NCI-H128 (cell line): ENCODE data around the gene FKBP1B.
"Not testable (repeated sequence)": the region's sequence is repeated elsewhere in the genome, so short reads cannot be mapped to it uniquely, and the experiment has no call there.

ENCODE experiments used
- DNase-seq: peaks from one replicate; lab custom pipeline; 2025; ENCODE audit not compliant: unreplicated experiment; lab: John Stamatoyannopoulos, UW

FKBP1B gene

DNA sequence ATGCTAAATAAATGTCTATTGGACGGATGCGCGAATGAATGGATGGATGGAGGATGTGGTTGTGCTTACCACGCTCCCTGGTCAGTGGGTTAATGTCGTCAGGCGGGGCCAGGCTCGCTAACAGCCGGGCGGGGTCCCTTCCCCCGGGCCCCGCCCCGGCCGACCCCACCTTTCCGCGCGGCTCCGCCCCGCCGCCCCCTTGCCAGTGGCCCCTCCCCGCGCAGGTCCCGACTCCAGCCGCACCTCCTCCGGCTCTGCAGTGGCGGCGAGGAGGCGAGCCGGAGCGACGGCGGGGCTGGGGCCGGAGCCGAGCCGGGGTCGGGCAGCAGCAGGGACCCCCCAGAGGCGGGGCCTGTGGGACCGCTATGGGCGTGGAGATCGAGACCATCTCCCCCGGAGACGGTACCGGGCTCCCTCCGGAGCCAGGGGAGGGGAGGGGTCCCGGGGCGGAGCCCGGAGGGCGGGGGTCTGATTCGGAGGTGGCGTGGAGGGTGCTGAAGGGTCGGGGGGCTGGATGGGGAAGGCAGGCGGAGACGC is at the start of gene FKBP1B:
TSS of gene FKBP1B (plus strand) at position 257 of the 537 bp plus-strand sequence. CDS start at position 366, 109 bp downstream.
- DNase-seq: peak; percentile 28

DNA sequence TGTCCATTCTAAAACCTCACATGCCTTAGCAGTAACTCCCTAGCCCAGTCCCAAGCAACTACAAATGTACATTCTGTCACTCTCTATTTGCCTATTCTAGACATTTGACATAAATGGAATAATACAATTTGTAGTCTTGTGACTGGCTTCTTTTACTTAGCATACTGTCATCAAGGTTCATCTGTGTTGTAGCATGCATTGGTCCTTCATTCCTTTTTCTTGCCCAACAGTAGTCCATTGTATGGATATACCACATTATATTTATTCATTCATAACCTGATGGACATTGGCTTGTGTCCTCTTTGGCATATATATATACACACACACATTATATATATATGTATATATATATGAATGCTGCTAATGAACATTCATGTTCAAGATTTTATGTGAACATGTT is 41.8 kb upstream of the FKBP1B start:
- DNase-seq: no peak

DNA sequence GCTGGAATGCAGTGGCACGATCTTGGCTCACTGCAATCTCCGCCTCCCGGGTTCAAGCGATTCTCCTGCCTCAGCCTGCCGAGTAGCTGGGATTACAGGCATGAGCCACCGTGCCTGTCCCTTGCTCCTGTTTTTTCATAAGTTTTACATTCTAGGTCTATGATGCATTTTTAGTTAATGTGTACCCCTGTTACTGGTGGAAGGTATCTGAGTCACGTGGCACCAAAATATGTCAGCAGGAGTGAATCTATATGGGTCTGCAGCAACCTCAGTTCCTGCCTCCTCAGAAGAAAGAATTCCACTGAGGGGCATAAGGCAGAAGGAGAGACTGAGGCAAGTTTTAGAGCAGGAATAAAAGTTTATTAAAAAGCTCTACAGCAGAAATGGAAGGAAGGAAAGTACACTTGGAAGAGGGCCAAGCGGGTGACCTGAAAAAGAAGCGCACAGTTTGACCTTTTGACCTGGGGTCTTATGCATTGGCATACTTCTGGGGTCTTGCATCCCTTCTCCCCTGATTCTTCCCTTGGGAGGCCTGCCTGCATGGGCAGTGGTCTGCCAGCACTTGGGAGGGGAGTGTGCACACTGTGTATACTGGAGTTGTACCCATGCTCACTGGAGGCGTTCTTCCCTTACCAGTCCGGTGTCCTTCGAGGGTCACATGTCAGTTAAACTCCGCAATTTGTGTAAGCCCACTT is 40.7 kb upstream of the FKBP1B start:
- DNase-seq: no peak

DNA sequence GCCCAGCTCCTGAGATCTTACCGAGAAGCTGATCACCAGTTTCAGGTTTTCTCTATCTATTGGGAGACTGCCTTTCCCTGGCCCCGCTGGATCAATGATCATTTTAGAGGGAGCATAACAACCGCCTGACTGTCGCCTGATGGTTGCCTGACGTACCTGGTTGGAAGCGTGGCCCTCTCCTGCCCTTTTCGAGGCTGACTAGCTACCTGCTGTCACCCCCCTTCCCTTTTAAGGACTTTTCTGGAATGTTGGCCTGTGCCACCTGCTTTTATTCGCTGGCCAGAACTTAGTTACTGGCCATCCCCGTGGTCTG is 40.2 kb upstream of the FKBP1B start:
- DNase-seq: no peak

DNA sequence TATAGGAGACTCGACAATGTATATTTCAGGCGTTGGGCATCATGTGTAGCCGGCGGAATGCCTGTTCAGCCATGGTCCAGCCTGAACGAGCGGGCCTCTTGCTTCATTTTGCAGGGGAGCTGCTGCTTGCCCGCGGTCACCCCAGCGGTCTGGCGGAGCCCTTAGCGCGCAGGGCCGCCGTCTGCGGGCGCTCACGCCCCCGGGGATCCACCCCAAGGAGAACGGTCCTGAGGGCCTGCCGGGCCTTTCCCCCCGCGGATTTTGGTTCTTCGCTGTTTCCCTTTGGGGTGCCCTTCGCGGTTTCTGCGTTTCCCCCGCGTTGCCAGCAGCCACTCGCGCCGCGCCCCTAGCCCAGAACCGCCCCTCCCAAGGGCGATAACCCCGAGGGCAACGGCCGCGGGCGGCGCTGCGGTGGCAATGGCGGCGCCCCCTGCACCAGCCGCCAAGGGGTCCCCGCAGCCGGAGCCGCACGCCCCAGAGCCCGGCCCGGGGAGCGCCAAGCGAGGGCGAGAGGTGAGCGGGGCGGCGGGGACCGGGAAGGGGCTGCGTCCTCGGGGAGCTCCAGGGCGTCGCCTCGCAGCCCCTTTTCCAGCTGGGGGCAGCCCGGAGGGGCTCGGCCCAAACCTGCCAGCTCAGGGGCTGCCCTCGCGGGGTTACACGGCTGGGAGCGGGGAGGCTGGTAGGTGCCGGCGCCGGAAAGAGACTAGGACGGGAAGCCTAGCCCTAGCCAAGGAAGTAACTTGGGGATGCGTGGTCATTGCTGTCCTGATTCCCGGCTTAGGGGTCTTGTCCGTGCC is 39.7 kb upstream of the FKBP1B start, which contains the start of gene MFSD2B:
TSS of gene MFSD2B (plus strand) at position 406 of the 797 bp plus-strand sequence. CDS start at position 418, 12 bp downstream.
- DNase-seq: no peak

DNA sequence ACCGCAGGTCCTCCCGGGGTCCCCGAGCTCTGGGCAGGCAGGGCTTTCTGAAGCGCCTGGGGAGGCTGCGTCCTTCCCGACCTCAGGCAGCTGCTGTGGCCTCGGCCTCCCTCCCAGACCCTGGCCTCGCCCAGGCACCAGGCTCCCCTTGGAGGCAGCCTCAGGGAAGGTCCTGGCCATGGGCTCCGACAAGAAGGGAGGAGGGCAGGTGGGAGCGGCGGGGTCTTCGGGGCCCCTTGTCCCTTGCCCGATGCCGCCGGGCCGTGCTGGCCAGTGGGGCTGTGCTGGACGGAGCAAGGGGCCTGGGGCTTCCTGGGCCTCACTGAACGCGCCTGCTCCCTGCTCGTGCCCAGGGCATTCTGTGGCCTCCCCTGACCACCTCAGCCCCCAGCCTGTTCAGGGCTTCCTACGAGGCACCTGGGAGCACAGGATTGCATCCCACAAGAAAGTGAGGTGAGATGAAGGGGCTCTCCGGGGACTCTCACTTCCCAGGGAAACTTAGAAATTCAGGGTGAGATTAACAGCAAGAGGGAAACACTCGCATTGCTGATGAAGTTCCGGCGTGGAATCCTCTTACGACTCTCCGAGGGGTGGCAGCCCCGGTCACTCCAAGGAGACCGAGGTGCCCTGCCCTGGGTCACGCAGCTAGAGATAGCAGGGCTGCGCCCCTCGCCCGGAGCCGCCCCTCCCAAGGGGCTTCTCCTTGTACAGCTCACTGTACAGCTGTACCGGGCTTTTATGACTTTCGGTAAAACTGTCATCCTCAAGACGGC is 38.9 kb upstream of the FKBP1B start:
- DNase-seq: no peak

DNA sequence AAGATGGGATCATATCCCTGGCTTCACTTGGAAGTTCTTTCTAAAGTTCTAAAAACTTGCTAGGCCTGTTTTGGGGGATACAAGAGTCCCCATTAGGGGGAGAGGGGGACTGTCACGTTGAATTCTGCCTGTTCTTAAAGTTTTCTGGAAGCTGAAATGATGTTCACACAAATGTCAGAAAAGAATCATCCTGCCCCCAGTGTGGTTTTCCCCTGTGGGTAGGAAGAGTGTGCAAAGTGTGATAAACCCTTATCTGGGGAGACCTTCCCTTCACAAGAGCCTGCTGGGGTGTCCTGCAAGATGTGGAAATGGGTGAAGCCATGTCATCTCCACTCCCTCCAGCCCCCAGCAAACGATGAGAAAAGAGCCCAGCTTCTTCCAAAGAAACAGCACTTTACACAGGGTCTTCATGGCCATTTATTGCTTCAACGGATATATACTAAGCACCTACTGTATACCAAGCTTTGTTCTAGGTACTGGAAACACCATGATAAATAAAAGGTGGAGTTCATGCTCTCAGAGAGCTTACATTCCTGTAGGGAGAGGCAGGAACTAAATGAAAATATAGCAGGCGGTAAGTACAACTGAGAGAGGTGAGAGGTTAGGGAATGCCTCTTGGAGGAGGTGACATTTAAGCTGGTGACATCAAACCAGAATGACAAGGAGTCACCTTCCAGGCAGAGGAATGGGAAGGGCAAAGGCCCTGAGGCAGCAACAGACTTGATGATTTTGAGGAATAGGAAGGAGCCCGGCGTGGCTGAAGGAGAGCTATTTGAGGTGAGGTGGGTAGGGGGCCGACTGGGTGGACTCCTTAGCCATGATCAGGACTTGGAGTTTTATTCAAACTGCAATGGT is 38.1 kb upstream of the FKBP1B start:
- DNase-seq: no peak

DNA sequence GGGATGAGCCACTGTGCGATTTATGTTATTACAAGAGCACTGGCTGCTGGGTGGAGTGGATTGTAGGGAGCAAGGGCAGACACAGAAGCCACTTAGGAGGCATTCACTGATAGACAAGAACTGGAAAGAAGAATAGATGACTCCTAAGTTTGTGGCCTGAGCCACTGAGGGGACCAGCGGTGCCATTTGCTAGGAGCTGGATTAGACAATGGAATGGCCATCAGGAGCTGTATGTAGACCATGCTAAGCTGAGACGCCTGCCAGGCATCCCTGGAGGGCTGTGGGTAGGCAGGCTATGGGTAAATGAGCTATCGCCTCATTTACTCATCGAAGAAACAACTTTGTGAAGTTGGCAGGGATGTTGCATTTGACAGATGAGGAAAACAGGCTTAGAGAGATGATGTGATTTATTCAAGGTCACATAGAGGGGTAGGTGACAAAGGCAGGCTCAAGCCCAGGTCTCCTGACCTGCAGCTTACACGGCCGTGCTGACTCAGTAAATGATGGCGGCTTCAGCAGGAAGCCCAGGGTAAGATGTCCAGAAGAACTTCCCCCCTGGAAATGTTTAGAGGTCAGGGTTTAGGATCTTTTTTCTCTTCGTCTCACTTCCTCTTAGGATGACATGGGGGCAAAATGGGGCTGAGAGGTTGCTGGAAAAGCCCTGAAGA is 36.9 kb upstream of the FKBP1B start:
- no peak for DNase-seq

DNA sequence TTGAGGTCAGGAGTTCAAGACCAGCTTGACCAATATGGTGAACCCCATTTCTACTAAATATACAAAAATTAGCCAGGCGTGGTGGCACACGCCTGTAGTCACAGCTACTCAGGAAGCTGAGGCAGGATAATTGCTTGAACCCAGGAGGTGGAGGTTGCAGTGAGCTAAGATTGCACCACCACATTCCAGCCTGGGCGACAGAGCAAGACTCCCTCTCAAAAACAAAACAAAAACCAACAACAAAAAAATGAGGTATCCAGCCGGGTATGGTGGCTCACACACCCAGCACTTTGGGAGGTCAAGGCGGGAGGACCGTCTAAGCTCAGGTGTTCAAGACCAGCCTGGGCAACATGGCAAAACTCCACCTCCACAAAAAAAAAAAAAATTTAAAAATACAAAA is 34.6 kb upstream of the FKBP1B start:
- not testable (repeated sequence) for DNase-seq

DNA sequence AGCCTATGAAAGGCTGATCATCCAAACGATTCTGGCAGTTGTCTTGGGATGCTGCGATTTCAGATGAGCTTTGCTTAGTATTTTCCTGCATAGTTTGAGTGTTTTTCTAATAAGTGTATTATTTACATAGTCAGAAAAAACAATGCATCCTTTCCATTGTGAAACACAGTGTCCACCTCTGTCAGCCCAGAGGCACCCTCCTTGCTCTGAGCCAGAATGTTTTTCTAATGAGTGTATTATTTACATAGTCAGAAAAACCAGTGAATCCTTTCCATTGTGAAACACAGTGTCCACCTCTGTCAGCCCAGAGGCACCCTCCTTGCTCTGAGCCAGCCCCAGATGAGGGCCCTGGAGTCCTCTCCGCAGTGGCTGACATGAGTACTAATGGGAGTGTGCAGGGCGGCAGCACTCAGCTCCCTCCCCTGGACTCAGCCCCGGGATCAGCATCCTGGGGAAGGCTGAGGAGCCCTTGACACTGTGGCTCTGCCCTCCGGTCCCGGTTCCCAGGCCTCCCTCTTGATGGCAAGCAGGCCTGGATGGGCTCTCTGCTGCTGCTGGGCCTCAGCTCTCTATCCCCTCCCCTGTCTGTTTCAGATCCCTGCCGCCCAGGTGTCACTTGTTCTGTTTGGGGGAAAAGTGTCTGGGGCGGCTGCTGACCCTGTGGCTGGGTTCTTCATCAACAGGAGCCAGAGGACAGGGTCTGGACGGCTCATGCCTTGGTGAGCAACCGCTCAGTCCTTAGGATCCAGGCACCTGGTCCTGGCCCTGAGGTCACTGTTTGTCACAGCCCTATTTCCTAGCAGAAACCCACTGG is 33.8 kb upstream of the FKBP1B start:
- DNase-seq: no peak

DNA sequence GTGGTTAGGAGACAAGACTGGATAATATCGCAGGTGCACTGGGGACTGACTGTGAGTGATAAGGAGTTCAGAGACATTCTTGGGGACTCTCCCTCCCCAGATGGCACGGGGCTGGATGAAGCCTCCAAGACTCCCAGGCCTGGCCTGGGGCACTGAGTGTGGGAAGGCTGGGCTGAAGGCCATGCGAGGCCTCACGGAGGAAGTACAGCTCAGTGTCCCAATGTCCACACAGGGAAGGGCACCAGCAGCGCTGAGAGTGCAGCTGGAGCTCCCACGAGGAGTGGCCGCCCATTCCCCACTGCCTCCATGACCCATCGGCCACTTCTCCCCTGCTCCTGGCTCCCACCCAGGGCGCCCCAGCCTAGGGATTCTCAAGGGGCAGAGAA is 33.2 kb upstream of the FKBP1B start:
- no peak for DNase-seq

DNA sequence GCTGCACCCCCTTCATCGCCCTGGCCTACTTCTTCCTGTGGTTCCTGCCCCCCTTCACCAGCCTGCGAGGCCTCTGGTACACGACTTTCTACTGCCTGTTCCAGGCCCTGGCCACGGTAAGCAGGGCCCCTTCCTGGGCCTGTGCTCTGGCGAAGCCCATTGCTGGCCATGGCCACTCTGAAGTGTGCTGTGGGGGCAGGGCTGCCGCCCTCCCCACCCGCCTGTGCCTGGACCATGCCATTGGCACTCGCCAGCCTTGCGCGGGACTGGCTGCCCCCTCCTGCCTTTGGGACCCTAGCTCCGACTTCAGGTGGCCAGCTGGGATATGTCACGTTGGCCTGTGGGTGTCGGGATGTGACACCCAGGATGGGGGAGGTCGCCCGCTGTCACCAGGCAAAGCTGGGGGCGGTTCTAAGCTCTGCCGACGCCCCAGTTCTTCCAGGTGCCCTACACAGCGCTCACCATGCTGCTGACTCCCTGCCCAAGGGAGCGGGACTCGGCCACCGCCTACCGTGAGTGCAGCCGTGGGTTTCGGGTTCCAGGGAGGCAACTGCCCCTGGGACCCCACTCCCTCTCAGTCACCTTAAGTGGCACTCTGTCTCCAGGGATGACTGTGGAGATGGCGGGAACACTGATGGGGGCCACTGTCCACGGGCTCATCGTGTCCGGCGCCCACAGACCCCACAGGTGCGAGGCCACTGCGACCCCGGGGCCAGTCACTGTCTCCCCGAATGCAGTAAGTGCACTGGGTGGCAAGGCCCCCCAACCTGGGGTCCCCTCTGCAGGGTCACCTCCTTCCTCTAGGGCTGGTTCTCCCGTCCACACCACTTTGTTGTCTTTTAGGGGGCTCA is 32.5 kb upstream of the FKBP1B start:
- DNase-seq: no peak

DNA sequence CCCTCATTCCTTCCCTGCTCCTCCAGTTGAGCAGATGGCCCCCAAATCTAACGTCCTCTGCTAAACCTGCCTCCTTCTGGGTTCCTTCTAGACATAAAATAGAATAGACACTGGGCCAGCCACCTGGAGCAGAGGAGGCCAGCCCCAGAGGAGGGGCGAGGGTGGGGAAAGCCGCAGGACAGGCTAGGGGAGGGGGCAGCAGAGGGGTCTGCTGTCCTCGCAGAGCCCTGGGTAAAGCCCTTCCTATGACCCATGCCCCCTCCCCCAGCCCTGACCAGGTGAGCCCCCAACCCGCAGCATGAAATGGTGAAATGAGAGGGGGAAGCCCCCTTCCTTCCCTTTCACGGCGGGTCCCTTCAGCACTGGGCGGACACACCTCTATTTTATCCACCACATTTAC is 31.8 kb upstream of the FKBP1B start:
- no peak for DNase-seq

DNA sequence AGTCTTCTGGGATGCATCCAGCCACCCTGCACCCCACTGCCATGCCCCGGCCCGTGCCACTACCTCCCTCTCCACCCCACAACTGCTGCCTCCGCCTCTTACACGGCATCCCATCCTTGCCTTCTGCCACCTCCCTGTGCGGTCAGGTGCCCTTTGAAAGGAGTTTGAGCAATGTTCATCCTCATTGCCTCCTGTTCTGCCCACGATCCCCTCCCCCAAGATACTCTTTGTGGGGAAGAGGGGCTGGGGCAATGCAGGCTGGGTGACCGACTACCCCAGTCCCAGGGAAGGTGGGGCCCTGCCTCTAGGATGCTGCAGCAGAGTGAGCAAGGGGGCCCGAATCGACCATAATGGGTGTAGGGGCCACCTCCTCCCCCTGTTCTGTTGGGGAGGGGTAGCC is 31.3 kb upstream of the FKBP1B start:
- DNase-seq: no peak

DNA sequence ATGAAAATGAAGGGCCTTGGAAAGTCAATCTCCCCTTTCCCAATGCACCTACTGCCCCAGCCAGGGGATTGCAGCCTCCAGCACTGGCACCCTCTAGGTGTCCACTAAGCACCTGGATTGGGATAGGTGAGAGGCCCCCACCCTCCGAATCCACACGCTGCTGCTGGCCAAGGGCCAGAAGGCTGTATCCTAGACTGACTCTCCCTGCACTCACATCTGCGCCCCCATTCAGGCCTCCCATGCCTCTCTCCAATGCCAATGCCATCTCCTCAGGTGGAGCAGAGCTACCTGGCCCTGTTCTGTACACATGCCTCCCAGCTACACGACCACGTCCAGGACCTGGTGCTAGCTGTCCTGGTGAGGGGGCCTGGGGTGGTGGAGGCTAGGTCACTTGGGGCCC is 29.8 kb upstream of the FKBP1B start:
- DNase-seq: no peak

DNA sequence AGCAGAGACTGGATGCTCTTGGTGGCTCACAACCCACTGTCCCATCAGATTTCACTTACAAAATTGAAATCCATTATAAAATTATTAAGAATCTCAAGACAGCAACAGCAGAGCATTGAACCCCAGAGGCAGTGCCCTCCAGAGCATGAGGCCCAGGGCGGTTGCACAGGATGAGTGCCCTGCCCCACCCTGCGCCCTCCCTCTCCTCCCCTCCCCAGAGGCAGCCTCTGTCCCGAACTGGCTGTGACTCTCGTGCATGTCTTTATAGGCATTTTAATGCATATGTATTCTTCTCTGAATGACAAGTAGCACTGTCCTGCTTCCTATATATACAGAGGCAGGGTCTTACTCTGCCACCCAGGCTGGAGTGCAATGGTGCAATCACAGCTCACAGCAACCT is 29.3 kb upstream of the FKBP1B start:
- DNase-seq: no peak

DNA sequence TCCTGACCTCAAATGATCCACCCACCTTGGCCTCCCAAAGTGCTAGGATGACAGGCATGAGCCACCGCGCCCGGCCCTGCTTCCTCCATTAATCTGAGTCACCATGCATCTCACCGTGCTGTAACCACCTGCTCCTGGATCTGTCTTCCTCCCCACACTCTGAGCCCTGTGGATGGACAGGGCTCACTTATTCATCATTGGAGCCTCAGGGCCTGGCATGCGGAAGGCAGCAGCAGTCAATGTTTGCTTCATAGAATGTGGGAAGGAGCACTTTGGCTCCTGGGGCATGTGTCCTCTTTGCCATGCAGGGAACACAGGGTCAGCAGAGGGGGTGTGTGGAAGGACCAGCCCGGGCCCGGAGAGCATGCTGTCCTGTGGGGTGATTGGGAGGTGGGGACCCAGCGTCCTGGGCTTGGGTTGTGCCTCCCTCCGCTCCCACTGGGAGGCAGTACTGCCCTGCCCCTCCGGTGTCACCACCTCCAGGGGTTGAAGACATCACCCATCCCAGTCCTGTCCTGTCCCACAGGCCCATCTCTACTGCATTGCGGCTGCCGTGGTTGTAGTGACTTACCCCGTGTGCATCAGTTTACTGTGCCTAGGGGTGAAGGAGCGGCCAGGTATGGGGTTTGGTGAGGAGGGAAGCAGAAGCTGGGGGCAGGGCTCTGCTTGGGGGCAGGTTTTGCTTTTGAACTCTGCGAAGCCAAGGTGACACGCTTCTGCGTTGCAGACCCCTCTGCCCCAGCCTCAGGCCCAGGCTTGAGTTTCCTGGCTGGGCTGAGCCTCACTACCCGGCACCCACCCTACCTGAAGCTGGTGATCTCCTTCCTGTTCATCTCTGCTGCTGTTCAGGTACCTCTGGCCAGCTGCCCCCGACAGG is 28.2 kb upstream of the FKBP1B start:
- DNase-seq: no peak
